ENCODE results near the gene ZC3H18. TPM values are rescaled to one million over a fixed set of nuclear protein-coding genes. Genes with fewer than 3 reads are reported as not detected.

Gene ZC3H18
- polyA plus RNA-seq, 3 donors, result 5.5 to 36.4 (median 6.8) TPM

DNA sequence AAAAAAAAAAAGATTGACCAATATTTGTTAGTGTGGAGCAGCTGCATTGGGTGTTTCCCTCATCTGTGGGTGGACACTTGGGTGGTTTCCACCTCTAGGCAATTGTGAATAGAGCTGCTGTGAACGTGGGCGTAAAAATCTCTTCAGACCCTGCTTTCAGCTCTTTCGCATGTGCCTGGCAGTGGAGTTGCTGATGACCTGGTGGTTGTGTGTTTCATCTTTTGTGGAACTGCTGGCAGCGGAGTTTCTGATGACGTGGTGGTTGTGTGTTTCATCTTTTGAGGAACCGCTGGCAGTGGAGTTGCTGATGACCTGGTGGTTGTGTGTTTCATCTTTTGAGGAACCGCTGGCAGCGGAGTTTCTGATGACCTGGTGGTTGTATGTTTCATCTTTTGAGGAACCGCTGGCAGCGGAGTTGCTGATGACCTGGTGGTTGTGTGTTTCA lies 21.4 kb downstream of the ZC3H18 start:
- no peaks in the 10 kb centered on the region for H3K27me3 Mint-ChIP-seq (ENCODE audit: low read depth in 3 of 3)
- peaks cover 45 to 59% of the 10 kb centered on the region in 2 donors for H3K36me3 ChIP-seq (replicated peaks in 1 of 2; ENCODE audit: control insufficient read depth in 1 of 2, insufficient read depth in 2 of 2, low read length in 2 of 2)
- no peak overlapping the region for H3K4me3 Mint-ChIP-seq

DNA sequence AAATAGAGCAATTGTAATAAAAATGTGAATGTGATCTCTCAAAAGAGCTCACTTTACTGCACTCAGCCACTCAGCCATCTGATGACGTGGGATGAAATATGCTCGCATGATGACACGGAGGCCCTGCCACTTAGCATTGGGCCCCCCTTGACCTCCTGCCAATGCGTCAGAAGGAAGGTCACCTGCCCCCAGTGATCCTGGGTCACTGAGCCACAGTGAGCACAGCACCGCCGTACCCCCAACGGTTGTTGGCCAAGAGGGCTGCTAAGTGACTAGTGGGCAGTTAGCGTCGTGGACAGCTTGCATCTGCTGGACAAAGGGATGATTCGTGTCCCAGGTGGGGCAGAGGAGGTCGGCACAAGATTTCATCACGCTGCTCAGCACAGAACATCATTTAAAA lies 22.9 kb downstream of the ZC3H18 start:
- Mint-ChIP-seq H3K4me3 (no peak overlapping the region), H3K27ac (peak overlapping the region in 3 of 7 donors; percentile 56 to 66 (median 64)), H3K27me3 (ENCODE audit: low read depth in 3 of 3) (no peaks in the 10 kb centered on the region), H3K4me1 (peaks cover 17% of the 10 kb centered on the region), H3K36me3 (peaks cover 54 to 79% of the 10 kb centered on the region in 2 donors), H3K9me3 (peaks cover 0 to 3% (median 0%) of the 10 kb centered on the region in 7 donors)
- no peak overlapping the region for H3K4me2 ChIP-seq (replicated peaks; ENCODE audit: extremely low read depth, low read length, poor library complexity, severe bottlenecking)
- peaks cover 20% of the 10 kb centered on the region for H3K79me2 ChIP-seq (ENCODE audit: insufficient read depth, low read length)
- H3K4me3 ChIP-seq (replicated peaks in 1 of 3; ENCODE audit: low read depth in 2 of 3, low read length in 3 of 3), result no peak overlapping the region
- TF ChIP-seq, protein P1, sequence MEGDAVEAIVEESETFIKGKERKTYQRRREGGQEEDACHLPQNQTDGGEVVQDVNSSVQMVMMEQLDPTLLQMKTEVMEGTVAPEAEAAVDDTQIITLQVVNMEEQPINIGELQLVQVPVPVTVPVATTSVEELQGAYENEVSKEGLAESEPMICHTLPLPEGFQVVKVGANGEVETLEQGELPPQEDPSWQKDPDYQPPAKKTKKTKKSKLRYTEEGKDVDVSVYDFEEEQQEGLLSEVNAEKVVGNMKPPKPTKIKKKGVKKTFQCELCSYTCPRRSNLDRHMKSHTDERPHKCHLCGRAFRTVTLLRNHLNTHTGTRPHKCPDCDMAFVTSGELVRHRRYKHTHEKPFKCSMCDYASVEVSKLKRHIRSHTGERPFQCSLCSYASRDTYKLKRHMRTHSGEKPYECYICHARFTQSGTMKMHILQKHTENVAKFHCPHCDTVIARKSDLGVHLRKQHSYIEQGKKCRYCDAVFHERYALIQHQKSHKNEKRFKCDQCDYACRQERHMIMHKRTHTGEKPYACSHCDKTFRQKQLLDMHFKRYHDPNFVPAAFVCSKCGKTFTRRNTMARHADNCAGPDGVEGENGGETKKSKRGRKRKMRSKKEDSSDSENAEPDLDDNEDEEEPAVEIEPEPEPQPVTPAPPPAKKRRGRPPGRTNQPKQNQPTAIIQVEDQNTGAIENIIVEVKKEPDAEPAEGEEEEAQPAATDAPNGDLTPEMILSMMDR (IDR thresholded peaks at IDR 0.05), result no peak
- WGBS (ENCODE audit: insufficient coverage), result 97% methylated on average over 12 of the region's 12 CpGs
- no peaks in the 10 kb centered on the region for H3K27me3 ChIP-seq (ENCODE audit: control insufficient read depth in 2 of 2, insufficient read depth in 2 of 2, low read length in 2 of 2)
- no peak overlapping the region for H3K9ac ChIP-seq (ENCODE audit: insufficient read depth, low read length, poor library complexity, severe bottlenecking)
- DNase-seq, result no peak
- H3K4me1 ChIP-seq (ENCODE audit: control insufficient read depth in 1 of 2, insufficient read depth in 2 of 2, low read length in 2 of 2), result peaks cover 13 to 15% of the 10 kb centered on the region in 2 donors
- H3K36me3 ChIP-seq (replicated peaks in 1 of 2; ENCODE audit: control insufficient read depth in 1 of 2, insufficient read depth in 2 of 2, low read length in 2 of 2), result peaks cover 31 to 53% of the 10 kb centered on the region in 2 donors
- intact Hi-C loops (cut with micrococcal nuclease), result loop anchor here in 1 of 2 donors (10.0 kb wide), 1 partner anchor 92 kb away; the partner anchor contains the start of gene SNAI3
- H4K20me1 ChIP-seq (ENCODE audit: insufficient read depth, low read length), result peaks cover 25% of the 10 kb centered on the region
- H3K27ac ChIP-seq (ENCODE audit: low read depth in 1 of 2, low read length in 2 of 2), result no peak overlapping the region
- no peaks in the 10 kb centered on the region for H3K9me3 ChIP-seq (replicated peaks in 1 of 2; ENCODE audit: control insufficient read depth in 1 of 2, insufficient read depth in 1 of 2, low read length in 2 of 2)
- H2AFZ ChIP-seq (ENCODE audit: insufficient read depth, low read depth, low read length, poor library complexity, severe bottlenecking), result no peak overlapping the region

More for the DNA sequence above, 21.4 kb downstream of the ZC3H18 start:
- Mint-ChIP-seq H3K27ac (peak overlapping the region; percentile 68 to 88 (median 81)), H3K4me1 (peaks cover 13% of the 10 kb centered on the region), H3K9me3 (peaks cover 0 to 3% (median 0%) of the 10 kb centered on the region in 7 donors), H3K36me3 (peaks cover 64 to 82% of the 10 kb centered on the region in 2 donors)
- no peak overlapping the region for H2AFZ ChIP-seq (ENCODE audit: insufficient read depth, low read depth, low read length, poor library complexity, severe bottlenecking)
- H3K9ac ChIP-seq (ENCODE audit: insufficient read depth, low read length, poor library complexity, severe bottlenecking), result no peak overlapping the region
- DNase-seq, result peak; percentile 83 to 99 (median 84)
- H3K4me3 ChIP-seq (replicated peaks in 1 of 3; ENCODE audit: low read depth in 2 of 3, low read length in 3 of 3), result no peak overlapping the region
- 47% methylated on average over 10 of the region's 10 CpGs for WGBS (ENCODE audit: insufficient coverage)
- no peak overlapping the region for H3K4me2 ChIP-seq (replicated peaks; ENCODE audit: extremely low read depth, low read length, poor library complexity, severe bottlenecking)
- peak overlapping the region in 1 of 2 donors; percentile 43 for H3K27ac ChIP-seq (ENCODE audit: low read depth in 1 of 2, low read length in 2 of 2)
- no peaks in the 10 kb centered on the region for H3K27me3 ChIP-seq (ENCODE audit: control insufficient read depth in 2 of 2, insufficient read depth in 2 of 2, low read length in 2 of 2)
- H3K4me1 ChIP-seq (ENCODE audit: control insufficient read depth in 1 of 2, insufficient read depth in 2 of 2, low read length in 2 of 2), result peaks cover 13 to 15% of the 10 kb centered on the region in 2 donors
- intact Hi-C loops (cut with micrococcal nuclease), result loop anchor here in 1 of 2 donors (10.0 kb wide), 1 partner anchor 93 kb away; the partner anchor contains the start of gene SNAI3
- peaks cover 15% of the 10 kb centered on the region for H3K79me2 ChIP-seq (ENCODE audit: insufficient read depth, low read length)
- peaks cover 34% of the 10 kb centered on the region for H4K20me1 ChIP-seq (ENCODE audit: insufficient read depth, low read length)
- H3K9me3 ChIP-seq (replicated peaks in 1 of 2; ENCODE audit: control insufficient read depth in 1 of 2, insufficient read depth in 1 of 2, low read length in 2 of 2), result no peaks in the 10 kb centered on the region
- TF ChIP-seq, protein P1 (IDR thresholded peaks at IDR 0.05), result no peak

Measured in CD14-positive monocyte (primary cell).